ENCODE results near the gene UMODL1. TPM values are rescaled to one million over a fixed set of nuclear protein-coding genes. Genes with fewer than 3 reads are reported as not detected.

The UMODL1 gene
- polyA plus RNA-seq, 3 donors: not detected

GRCh38 chr21:42089093-42089631, 18.0 kb downstream of the UMODL1 start:
- Mint-ChIP-seq H3K27ac (peak overlapping the region in 1 of 7 donors; percentile 81), H3K4me3 (no peak overlapping the region), H3K4me1 (no peaks in the 10 kb centered on the region), H3K27me3 (ENCODE audit: low read depth in 3 of 3) (peaks cover 0 to 10% (median 2%) of the 10 kb centered on the region in 3 donors), H3K36me3 (no peaks in the 10 kb centered on the region), H3K9me3 (peaks cover 0 to 1% (median 0%) of the 10 kb centered on the region in 7 donors)
- intact Hi-C loops (cut with micrococcal nuclease): no loop called here
- no peaks in the 10 kb centered on the region for H3K79me2 ChIP-seq (ENCODE audit: insufficient read depth, low read length)
- H3K9me3 ChIP-seq (replicated peaks in 1 of 2; ENCODE audit: control insufficient read depth in 1 of 2, insufficient read depth in 1 of 2, low read length in 2 of 2): no peaks in the 10 kb centered on the region
- no peak overlapping the region for H3K9ac ChIP-seq (ENCODE audit: insufficient read depth, low read length, poor library complexity, severe bottlenecking)
- no peak for TF ChIP-seq CTCF (IDR thresholded peaks at IDR 0.05)
- H3K27me3 ChIP-seq (ENCODE audit: control insufficient read depth in 2 of 2, insufficient read depth in 2 of 2, low read length in 2 of 2): no peaks in the 10 kb centered on the region
- no peak overlapping the region for H3K27ac ChIP-seq (ENCODE audit: low read depth in 1 of 2, low read length in 2 of 2)
- no peaks in the 10 kb centered on the region for H3K4me1 ChIP-seq (ENCODE audit: control insufficient read depth in 1 of 2, insufficient read depth in 2 of 2, low read length in 2 of 2)
- no peak for DNase-seq
- no peaks in the 10 kb centered on the region for H4K20me1 ChIP-seq (ENCODE audit: insufficient read depth, low read length)
- WGBS (ENCODE audit: insufficient coverage): 72% methylated on average over 12 of the region's 12 CpGs
- H3K4me2 ChIP-seq (replicated peaks; ENCODE audit: extremely low read depth, low read length, poor library complexity, severe bottlenecking): no peak overlapping the region
- H2AFZ ChIP-seq (ENCODE audit: insufficient read depth, low read depth, low read length, poor library complexity, severe bottlenecking): no peak overlapping the region
- H3K4me3 ChIP-seq (replicated peaks in 1 of 3; ENCODE audit: low read depth in 2 of 3, low read length in 3 of 3): no peak overlapping the region
- H3K36me3 ChIP-seq (replicated peaks in 1 of 2; ENCODE audit: control insufficient read depth in 1 of 2, insufficient read depth in 2 of 2, low read length in 2 of 2): no peaks in the 10 kb centered on the region

GRCh38 chr21:42089665-42090310, 18.7 kb downstream of the UMODL1 start:
- H4K20me1 ChIP-seq (ENCODE audit: insufficient read depth, low read length): no peaks in the 10 kb centered on the region
- peaks cover 0 to 4% of the 10 kb centered on the region in 2 donors for H3K9me3 ChIP-seq (replicated peaks in 1 of 2; ENCODE audit: control insufficient read depth in 1 of 2, insufficient read depth in 1 of 2, low read length in 2 of 2)
- 96% methylated on average over 18 of the region's 21 CpGs for WGBS (ENCODE audit: insufficient coverage)
- H2AFZ ChIP-seq (ENCODE audit: insufficient read depth, low read depth, low read length, poor library complexity, severe bottlenecking): no peak overlapping the region
- intact Hi-C loops (cut with micrococcal nuclease): no loop called here
- H3K9ac ChIP-seq (ENCODE audit: insufficient read depth, low read length, poor library complexity, severe bottlenecking): no peak overlapping the region
- H3K27me3 ChIP-seq (ENCODE audit: control insufficient read depth in 2 of 2, insufficient read depth in 2 of 2, low read length in 2 of 2): no peaks in the 10 kb centered on the region
- H3K27ac ChIP-seq (ENCODE audit: low read depth in 1 of 2, low read length in 2 of 2): no peak overlapping the region
- H3K36me3 Mint-ChIP-seq: no peaks in the 10 kb centered on the region
- no peaks in the 10 kb centered on the region for H3K4me1 ChIP-seq (ENCODE audit: control insufficient read depth in 1 of 2, insufficient read depth in 2 of 2, low read length in 2 of 2)
- no peaks in the 10 kb centered on the region for H3K4me1 Mint-ChIP-seq
- no peak for TF ChIP-seq CTCF (IDR thresholded peaks at IDR 0.05)
- no peak overlapping the region for H3K27ac Mint-ChIP-seq
- H3K27me3 Mint-ChIP-seq (ENCODE audit: low read depth in 3 of 3): peaks cover 0 to 10% (median 2%) of the 10 kb centered on the region in 3 donors
- H3K4me2 ChIP-seq (replicated peaks; ENCODE audit: extremely low read depth, low read length, poor library complexity, severe bottlenecking): no peak overlapping the region
- H3K36me3 ChIP-seq (replicated peaks in 1 of 2; ENCODE audit: control insufficient read depth in 1 of 2, insufficient read depth in 2 of 2, low read length in 2 of 2): no peaks in the 10 kb centered on the region
- no peak overlapping the region for H3K4me3 ChIP-seq (replicated peaks in 1 of 3; ENCODE audit: low read depth in 2 of 3, low read length in 3 of 3)
- peaks cover 0 to 6% (median 1%) of the 10 kb centered on the region in 7 donors for H3K9me3 Mint-ChIP-seq
- H3K4me3 Mint-ChIP-seq: no peak overlapping the region
- DNase-seq: no peak
- H3K79me2 ChIP-seq (ENCODE audit: insufficient read depth, low read length): no peaks in the 10 kb centered on the region
